Measurements from ENCODE around the gene ELOF1. TPM values are rescaled to one million over a fixed set of nuclear protein-coding genes. Genes with fewer than 3 reads are reported as not detected.
A peak's percentile ranks its signal among the peaks of the same experiment; 100 is the strongest.

ELOF1 gene
- total and polyA plus RNA-seq, 2 of the 13 experiments (the other 11 are each of a cell fraction or from before 2014, with no cell fraction given): 14.5 to 43.2 TPM

DNA sequence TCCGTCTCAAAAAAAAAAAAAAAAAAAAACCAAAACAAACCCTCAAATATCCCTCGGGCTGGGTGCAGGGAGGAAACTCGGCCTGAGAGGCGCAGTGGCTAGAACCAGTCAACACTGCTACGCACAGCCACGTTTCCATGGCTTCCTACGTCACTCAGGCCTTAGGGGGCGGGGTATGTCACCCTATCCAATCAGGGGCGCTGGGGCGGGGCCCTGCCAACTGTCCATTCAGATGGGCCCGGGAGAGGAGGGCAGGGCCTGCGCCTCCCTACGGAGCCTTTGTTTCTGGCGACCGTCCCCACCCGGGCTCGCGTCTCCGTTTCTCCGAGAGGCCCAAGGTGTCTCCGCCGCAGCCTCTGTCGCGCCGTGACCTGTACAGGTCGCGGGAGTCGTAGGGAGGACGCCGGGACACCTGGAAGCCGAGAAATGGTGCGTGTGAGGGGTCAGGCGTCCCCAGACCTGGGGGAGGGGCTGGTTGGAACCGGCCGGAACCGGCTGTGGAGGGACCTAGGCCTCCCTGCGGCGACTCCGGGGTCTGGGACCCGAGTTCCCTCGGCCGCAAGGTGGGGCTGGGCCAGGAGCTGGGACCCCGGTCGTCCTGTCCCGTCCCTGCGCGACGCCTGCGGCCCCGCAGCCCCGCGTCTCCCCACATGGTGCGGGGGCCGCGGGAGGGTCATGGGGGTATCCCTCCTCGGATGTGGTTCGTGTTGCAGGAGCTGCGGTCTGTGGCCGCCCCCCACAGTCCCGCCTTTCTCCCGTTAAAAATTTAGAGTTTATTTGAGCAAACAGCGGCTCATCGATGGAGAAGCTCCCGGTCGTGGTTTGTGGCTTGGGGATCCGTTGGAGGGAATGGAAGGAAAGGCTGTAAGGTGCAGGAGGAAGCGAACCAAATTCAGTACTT, 38.4 kb upstream of the ELOF1 start, which contains the start of gene ZNF627 (continued):
- TF ChIP-seq, protein P1, sequence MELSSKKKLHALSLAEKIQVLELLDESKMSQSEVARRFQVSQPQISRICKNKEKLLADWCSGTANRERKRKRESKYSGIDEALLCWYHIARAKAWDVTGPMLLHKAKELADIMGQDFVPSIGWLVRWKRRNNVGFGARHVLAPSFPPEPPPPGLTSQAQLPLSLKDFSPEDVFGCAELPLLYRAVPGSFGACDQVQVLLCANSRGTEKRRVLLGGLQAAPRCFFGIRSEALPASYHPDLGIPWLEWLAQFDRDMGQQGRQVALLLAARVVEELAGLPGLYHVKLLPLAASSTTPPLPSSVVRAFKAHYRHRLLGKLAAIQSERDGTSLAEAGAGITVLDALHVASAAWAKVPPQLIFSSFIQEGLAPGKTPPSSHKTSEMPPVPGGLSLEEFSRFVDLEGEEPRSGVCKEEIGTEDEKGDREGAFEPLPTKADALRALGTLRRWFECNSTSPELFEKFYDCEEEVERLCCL (CRISPR knock-in tag; IDR thresholded peaks at IDR 0.05; ENCODE audit: borderline replicate concordance): peak; percentile 66; the same call in 1 of the 2 replicates
- TF ChIP-seq KAT7 (CRISPR knock-in tag; IDR thresholded peaks at IDR 0.05; ENCODE audit: borderline replicate concordance): peak; percentile 83
- TF ChIP-seq TBP (CRISPR knock-in tag; IDR thresholded peaks at IDR 0.05): no peak
- no peak for TF ChIP-seq HMGA1 (CRISPR knock-in tag; conservative IDR thresholded peaks at IDR 0.05)
- TF ChIP-seq ZFP36L1 (CRISPR knock-in tag; IDR thresholded peaks at IDR 0.05): 0 out of 2 replicates have a peak, but pooled peaks have one; percentile 62
- TF ChIP-seq ZNF256 (CRISPR knock-in tag; conservative IDR thresholded peaks at IDR 0.05): no peak
- TF ChIP-seq, protein P2, sequence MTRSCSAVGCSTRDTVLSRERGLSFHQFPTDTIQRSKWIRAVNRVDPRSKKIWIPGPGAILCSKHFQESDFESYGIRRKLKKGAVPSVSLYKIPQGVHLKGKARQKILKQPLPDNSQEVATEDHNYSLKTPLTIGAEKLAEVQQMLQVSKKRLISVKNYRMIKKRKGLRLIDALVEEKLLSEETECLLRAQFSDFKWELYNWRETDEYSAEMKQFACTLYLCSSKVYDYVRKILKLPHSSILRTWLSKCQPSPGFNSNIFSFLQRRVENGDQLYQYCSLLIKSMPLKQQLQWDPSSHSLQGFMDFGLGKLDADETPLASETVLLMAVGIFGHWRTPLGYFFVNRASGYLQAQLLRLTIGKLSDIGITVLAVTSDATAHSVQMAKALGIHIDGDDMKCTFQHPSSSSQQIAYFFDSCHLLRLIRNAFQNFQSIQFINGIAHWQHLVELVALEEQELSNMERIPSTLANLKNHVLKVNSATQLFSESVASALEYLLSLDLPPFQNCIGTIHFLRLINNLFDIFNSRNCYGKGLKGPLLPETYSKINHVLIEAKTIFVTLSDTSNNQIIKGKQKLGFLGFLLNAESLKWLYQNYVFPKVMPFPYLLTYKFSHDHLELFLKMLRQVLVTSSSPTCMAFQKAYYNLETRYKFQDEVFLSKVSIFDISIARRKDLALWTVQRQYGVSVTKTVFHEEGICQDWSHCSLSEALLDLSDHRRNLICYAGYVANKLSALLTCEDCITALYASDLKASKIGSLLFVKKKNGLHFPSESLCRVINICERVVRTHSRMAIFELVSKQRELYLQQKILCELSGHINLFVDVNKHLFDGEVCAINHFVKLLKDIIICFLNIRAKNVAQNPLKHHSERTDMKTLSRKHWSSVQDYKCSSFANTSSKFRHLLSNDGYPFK (CRISPR knock-in tag; IDR thresholded peaks at IDR 0.05; ENCODE audit: borderline replicate concordance): peak; percentile 93
- TF ChIP-seq POLR2AphosphoS2 (IDR thresholded peaks at IDR 0.05; ENCODE audit: low read depth, low read length): 0 out of 2 replicates have a peak, but pooled peaks have one; percentile 64
- TF ChIP-seq FOXA1 (IDR thresholded peaks at IDR 0.05): no peak
- peak; percentile 47 for TF ChIP-seq FOXA1 (CRISPR knock-in tag; IDR thresholded peaks at IDR 0.05)
- no peak for TF ChIP-seq SRF (IDR thresholded peaks at IDR 0.05; ENCODE audit: low read depth, low read length)
- TF ChIP-seq SOX13 (IDR thresholded peaks at IDR 0.05): no peak
- peak in 1 of 2 experiments; percentile 61; a peak in 2 of 4 replicates for TF ChIP-seq SOX13 (CRISPR knock-in tag; conservative IDR thresholded peaks at IDR 0.05 in 1 of 2, IDR thresholded peaks at IDR 0.05 in 1 of 2)
- no peak for TF ChIP-seq MTF2 (CRISPR knock-in tag; IDR thresholded peaks at IDR 0.05; ENCODE audit: borderline replicate concordance)
- TF ChIP-seq ZNF543 (CRISPR knock-in tag; IDR thresholded peaks at IDR 0.05): no peak
- peak; percentile 48; the same call in 1 of the 2 replicates for TF ChIP-seq ZNF24 (IDR thresholded peaks at IDR 0.05)
- TF ChIP-seq ZNF670 (CRISPR knock-in tag; IDR thresholded peaks at IDR 0.05; ENCODE audit: borderline replicate concordance): peak; percentile 49; the same call in 1 of the 2 replicates
- TF ChIP-seq HCFC1 (IDR thresholded peaks at IDR 0.05; ENCODE audit: low read depth, low read length): 0 out of 2 replicates have a peak, but pooled peaks have one; percentile 13
- TF ChIP-seq ZNF335 (CRISPR knock-in tag; IDR thresholded peaks at IDR 0.05): peak; percentile 61; the same call in 1 of the 2 replicates
- no peak for TF ChIP-seq ZNF530 (CRISPR knock-in tag; IDR thresholded peaks at IDR 0.05; ENCODE audit: low read depth)
- 0 out of 2 replicates have a peak, but pooled peaks have one; percentile 22 for TF ChIP-seq ZNF232 (CRISPR knock-in tag; IDR thresholded peaks at IDR 0.05; ENCODE audit: borderline replicate concordance)
- peak; percentile 70; the same call in 1 of the 2 replicates for TF ChIP-seq BORCS8-MEF2B (CRISPR knock-in tag; IDR thresholded peaks at IDR 0.05)
- TF ChIP-seq, protein P3, sequence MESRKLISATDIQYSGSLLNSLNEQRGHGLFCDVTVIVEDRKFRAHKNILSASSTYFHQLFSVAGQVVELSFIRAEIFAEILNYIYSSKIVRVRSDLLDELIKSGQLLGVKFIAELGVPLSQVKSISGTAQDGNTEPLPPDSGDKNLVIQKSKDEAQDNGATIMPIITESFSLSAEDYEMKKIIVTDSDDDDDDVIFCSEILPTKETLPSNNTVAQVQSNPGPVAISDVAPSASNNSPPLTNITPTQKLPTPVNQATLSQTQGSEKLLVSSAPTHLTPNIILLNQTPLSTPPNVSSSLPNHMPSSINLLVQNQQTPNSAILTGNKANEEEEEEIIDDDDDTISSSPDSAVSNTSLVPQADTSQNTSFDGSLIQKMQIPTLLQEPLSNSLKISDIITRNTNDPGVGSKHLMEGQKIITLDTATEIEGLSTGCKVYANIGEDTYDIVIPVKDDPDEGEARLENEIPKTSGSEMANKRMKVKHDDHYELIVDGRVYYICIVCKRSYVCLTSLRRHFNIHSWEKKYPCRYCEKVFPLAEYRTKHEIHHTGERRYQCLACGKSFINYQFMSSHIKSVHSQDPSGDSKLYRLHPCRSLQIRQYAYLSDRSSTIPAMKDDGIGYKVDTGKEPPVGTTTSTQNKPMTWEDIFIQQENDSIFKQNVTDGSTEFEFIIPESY (CRISPR knock-in tag; IDR thresholded peaks at IDR 0.05): no peak
- TF ChIP-seq SATB2 (CRISPR knock-in tag; IDR thresholded peaks at IDR 0.05): no peak
- TF ChIP-seq SRSF4 (IDR thresholded peaks at IDR 0.05; ENCODE audit: low read depth, low read length, poor library complexity, severe bottlenecking): no peak
